OCI-LY7 (cell line): ENCODE results near the gene FMNL1. TPM values are rescaled to one million over a fixed set of nuclear protein-coding genes. Genes with fewer than 3 reads are reported as not detected.

Experiments
- BruUV-seq: library from RNA; stranded (reverse); fragments of 400-500 nt; replicated peaks from 2 replicates; lab custom pipeline; 2021; lab: Mats Ljungman, UMichigan
- CTCF ChIA-PET: fragments of 300-600 bp; sonication (Branson Sonifier 250); formaldehyde crosslinking; loops from one replicate; lab custom pipeline; 2022; ENCODE audit warnings: antibody characterized with exemption; ENCODE audit not compliant: unreplicated experiment; lab: Charles Lee
- POLR2A ChIA-PET: fragments of 300-600 bp; sonication (Branson Sonifier 250); formaldehyde crosslinking; loops from one replicate; lab custom pipeline; 2022; ENCODE audit warnings: antibody characterized with exemption; lab: Charles Lee
- DNase-seq: peaks from one replicate; pipeline ENCODE4 v3.0.0-alpha.2; 2015; ENCODE audit warnings: low spot score
- H2AFZ ChIP-seq: fragments of 200-600 bp; sonication (generic), shearing (Covaris generic); 2 replicates; pipeline ENCODE4 v1.6.1; 2014; ENCODE audit warnings: mild to moderate bottlenecking, antibody characterized with exemption, low read length, moderate library complexity
- H3K27ac ChIP-seq: fragments of 200-600 bp; sonication (generic); 2 replicates; pipeline ENCODE4 v1.5.1; 2014; ENCODE audit warnings: mixed run types, low read depth, mild to moderate bottlenecking, moderate library complexity, low read length, inconsistent platforms; ENCODE audit not compliant: poor library complexity, severe bottlenecking
- H3K36me3 ChIP-seq: fragments of 200-600 bp; sonication (generic); 2 replicates; pipeline ENCODE4 v1.6.1; 2014; ENCODE audit warnings: mild to moderate bottlenecking, antibody characterized with exemption, low read length, moderate library complexity, mixed read lengths; ENCODE audit not compliant: insufficient read depth
- H3K4me1 ChIP-seq: fragments of 200-600 bp; sonication (generic); 2 replicates; pipeline ENCODE4 v1.5.1; 2014; ENCODE audit warnings: mild to moderate bottlenecking, low read length; ENCODE audit not compliant: insufficient read depth, poor library complexity, severe bottlenecking
- H3K4me2 ChIP-seq: fragments of 200-600 bp; sonication (generic); 2 replicates; pipeline ENCODE4 v1.6.1; 2014; ENCODE audit warnings: mild to moderate bottlenecking, low read length
- H3K4me3 ChIP-seq: fragments of 200-600 bp; sonication (generic); 2 replicates; pipeline ENCODE4 v1.5.1; 2014; ENCODE audit warnings: mild to moderate bottlenecking, low read depth, low read length; ENCODE audit not compliant: poor library complexity, severe bottlenecking
- H3K79me2 ChIP-seq: fragments of 200-600 bp; sonication (generic); 2 replicates; pipeline ENCODE4 v1.6.1; 2016; ENCODE audit warnings: low read depth, mild to moderate bottlenecking, low read length, moderate library complexity, mixed read lengths; ENCODE audit not compliant: insufficient read depth
- H3K9me2 ChIP-seq: fragments of 200-600 bp; sonication (generic); 2 replicates; pipeline ENCODE4 v1.6.1; 2016; ENCODE audit warnings: mild to moderate bottlenecking, low read length, mixed read lengths; ENCODE audit not compliant: insufficient read depth
- H3K9me3 ChIP-seq: fragments of 200-600 bp; sonication (generic); 2 replicates; pipeline ENCODE4 v1.6.1; 2014; ENCODE audit warnings: mild to moderate bottlenecking, mixed run types, low read length, mixed read lengths
- H4K20me1 ChIP-seq: fragments of 200-600 bp; sonication (generic); 2 replicates; pipeline ENCODE4 v1.6.1; 2014; ENCODE audit warnings: mild to moderate bottlenecking, antibody characterized with exemption, low read length, moderate library complexity, mixed read lengths; ENCODE audit not compliant: insufficient read depth
- CTCF ChIP-seq: fragments of 200-600 bp; sonication (generic); conservative IDR thresholded peaks from 2 replicates; pipeline ENCODE4 v1.5.1; 2014; ENCODE audit warnings: mild to moderate bottlenecking, antibody characterized with exemption, low read length, moderate library complexity, mixed read lengths
- EZH2phosphoT487 ChIP-seq: fragments of 200-600 bp; sonication (generic); IDR thresholded peaks from 2 replicates; pipeline ENCODE4 v1.6.1; 2018; ENCODE audit warnings: low read depth, borderline replicate concordance, mild to moderate bottlenecking, mixed run types, antibody characterized with exemption, low read length, moderate library complexity, mixed read lengths
- intact Hi-C: fragments of 100-400 bp; cut with micrococcal nuclease; formaldehyde crosslinking; loops from one replicate; pipeline ENCODE4 v1.10.0; 2022; ENCODE audit not compliant: unreplicated experiment
- total RNA-seq, 2 experiments: library from RNA; depleted of rRNA in 1 of 2; stranded (reverse); fragments of >200 nt in 1 of 2; shearing (Covaris generic) in 1 of 2; gene quantifications; 2 replicates each; pipeline ENCODE4 v1.2.3, GENCODE V29; 2014 to 2022

Gene FMNL1
- total RNA-seq, 2 experiments from 2014 or later: 55.1 to 133 TPM

DNA sequence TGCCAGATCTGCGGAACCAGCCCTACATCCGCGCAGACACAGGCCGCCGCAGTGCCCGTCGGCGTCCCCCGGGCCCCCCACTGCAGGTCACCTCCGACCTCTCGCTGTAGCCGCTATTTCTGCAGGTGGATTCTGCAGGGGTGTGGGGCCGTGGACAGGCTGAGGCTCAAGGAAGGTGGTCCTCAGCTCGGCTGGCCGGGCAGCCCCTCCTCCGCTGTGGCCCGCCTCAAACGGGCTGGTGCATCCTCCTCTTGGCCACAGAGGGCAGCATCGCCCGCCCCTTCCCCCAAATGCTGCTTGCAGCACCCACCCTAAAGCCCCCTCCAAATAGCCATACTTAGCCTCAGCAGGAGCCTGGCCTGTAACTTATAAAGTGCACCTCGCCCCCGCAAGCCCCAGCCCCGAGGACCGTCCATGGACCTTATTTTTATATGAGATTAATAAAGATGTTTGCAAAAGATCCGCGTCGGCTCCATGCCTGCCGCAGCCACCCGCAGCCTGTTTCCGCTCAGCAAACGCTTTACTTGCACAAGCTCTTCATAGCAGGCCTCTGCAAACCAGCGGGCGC lies 25.3 kb downstream of the FMNL1 start:
- Histone ChIP-seq H3K9me2 (no peaks in the 10 kb centered on the region), H4K20me1 (no peaks in the 10 kb centered on the region), H3K9me3 (no peaks in the 10 kb centered on the region), H3K4me3 (peak overlapping the region; percentile 91), H2AFZ (peak overlapping the region; percentile 65; the same call in 1 of the 2 replicates), H3K36me3 (peaks cover 69% of the 10 kb centered on the region), H3K4me2 (peak overlapping the region; percentile 87), H3K27ac (peak overlapping the region; percentile 80), H3K79me2 (peaks cover 5% of the 10 kb centered on the region; the same call in 1 of the 2 replicates), H3K4me1 (peaks cover 21% of the 10 kb centered on the region)
- BruUV-seq: no TSS peak
- DNase-seq: peak; percentile 50
- peak; percentile 80 for TF ChIP-seq CTCF
- no peak for TF ChIP-seq EZH2phosphoT487
- ChIA-PET POLR2A (interaction anchor here (0.6 to 1.1 kb wide), 2 partner anchors 21 to 171 kb away, joined by 3 read pairs; no protein-coding TSS in a partner anchor), CTCF (interaction anchor here (0.6 kb wide), 1 partner anchor 198 kb away, joined by 4 read pairs; no protein-coding TSS in a partner anchor)
- intact Hi-C loops: loop anchor here (1.0 to 2.0 kb wide), 2 partner anchors 20 to 138 kb away; no protein-coding TSS in a partner anchor

DNA sequence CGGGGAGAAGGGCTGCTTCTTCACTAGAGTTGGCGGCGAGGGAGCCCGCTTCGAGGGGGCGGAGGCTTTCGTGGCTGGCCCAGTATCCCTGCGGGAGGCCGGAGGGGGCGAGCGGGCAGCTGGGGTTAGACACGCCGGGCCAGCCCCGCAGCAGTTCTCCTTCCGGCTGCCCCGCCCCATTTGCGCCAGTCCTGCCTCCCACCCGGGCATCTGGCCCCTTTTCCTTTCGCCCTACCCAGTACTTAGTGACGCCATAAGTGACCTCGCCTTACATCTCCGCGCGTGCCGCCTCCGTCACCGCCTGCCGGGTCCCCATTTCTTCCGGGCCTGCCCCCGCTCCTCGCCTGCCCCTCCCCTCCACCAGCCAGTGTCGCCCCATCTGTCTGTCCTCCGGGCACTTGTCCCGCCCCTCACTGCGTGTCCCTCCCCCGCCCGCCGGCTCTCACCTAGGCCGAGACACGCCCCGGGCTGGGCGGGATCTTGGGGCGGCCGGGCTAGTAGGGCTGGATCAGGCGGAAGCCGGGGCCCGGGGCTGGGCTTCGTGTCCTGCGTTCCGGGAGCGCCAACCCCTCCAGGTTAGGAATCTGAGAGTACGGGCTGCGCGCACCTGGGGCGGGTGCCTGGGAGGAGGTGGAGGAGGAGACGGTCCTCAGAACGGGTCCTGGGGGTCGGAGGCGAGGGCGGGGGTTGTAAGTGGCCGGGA lies 25.9 kb downstream of the FMNL1 start:
- Histone ChIP-seq H3K27ac (peak overlapping the region; percentile 80), H3K4me2 (peak overlapping the region; percentile 87), H3K79me2 (peaks cover 5% of the 10 kb centered on the region; the same call in 1 of the 2 replicates), H3K4me1 (peaks cover 21% of the 10 kb centered on the region), H3K9me3 (no peaks in the 10 kb centered on the region), H3K9me2 (no peaks in the 10 kb centered on the region), H2AFZ (peak overlapping the region; percentile 65; the same call in 1 of the 2 replicates), H3K36me3 (peaks cover 64% of the 10 kb centered on the region), H4K20me1 (no peaks in the 10 kb centered on the region), H3K4me3 (peak overlapping the region; percentile 91)
- TF ChIP-seq CTCF: no peak
- no peak for TF ChIP-seq EZH2phosphoT487
- BruUV-seq: no TSS peak
- POLR2A ChIA-PET: interaction anchor here (1.0 to 1.6 kb wide), 4 partner anchors 12 to 69 kb away, joined by 3 to 5 read pairs (median 4); partner anchors contain the start of genes FMNL1 and MAP3K14
- CTCF ChIA-PET: interaction anchor here (0.6 to 0.7 kb wide), 2 partner anchors 21 to 199 kb away, joined by 3 to 4 read pairs; no protein-coding TSS in a partner anchor
- intact Hi-C loops: loop anchor here (1.0 to 2.0 kb wide), 2 partner anchors 21 to 138 kb away; no protein-coding TSS in a partner anchor
- DNase-seq: peak; percentile 94
